Activated CD8-positive, alpha-beta T cell treated with anti-CD3 and anti-CD28 coated beads for 36 hours (primary cell): ENCODE data around the gene IGFL3. TPM values are rescaled to one million over a fixed set of nuclear protein-coding genes. Genes with fewer than 3 reads are reported as not detected.
"Not testable (repeated sequence)": the region's sequence is repeated elsewhere in the genome, so short reads cannot be mapped to it uniquely, and the experiment has no call there.

Source experiments
- ATAC-seq: fragments of 200-7000 bp; cut with Tn5 transposase; one replicate; pipeline ENCODE4 v1.10.0; 2021; ENCODE audit warnings: mild to moderate bottlenecking, moderate library complexity
- CTCF ChIA-PET: fragments of 350-600 bp; sonication (Branson Sonifier 250); formaldehyde crosslinking; loops from one replicate; lab custom pipeline; 2021; ENCODE audit warnings: antibody characterized with exemption; lab: Charles Lee
- POLR2A ChIA-PET: fragments of 350-600 bp; sonication (Branson Sonifier 250); formaldehyde crosslinking; loops from one replicate; lab custom pipeline; 2021; ENCODE audit warnings: antibody characterized with exemption; lab: Charles Lee
- DNase-seq: peaks from one replicate; pipeline ENCODE4 v3.0.0-alpha.2; 2020
- H3K27ac Mint-ChIP-seq: one replicate; pipeline ENCODE4 v1.8.0; 2021; ENCODE audit warnings: mild to moderate bottlenecking, mixed read lengths
- H3K27me3 Mint-ChIP-seq: one replicate; pipeline ENCODE4 v1.8.0; 2021; ENCODE audit warnings: mixed read lengths
- H3K36me3 Mint-ChIP-seq: one replicate; pipeline ENCODE4 v1.8.0; 2021; ENCODE audit warnings: low read depth, mixed read lengths
- H3K4me1 Mint-ChIP-seq: one replicate; pipeline ENCODE4 v1.8.0; 2021; ENCODE audit warnings: low read depth, mixed read lengths
- H3K4me3 Mint-ChIP-seq: one replicate; pipeline ENCODE4 v1.8.0; 2021; ENCODE audit warnings: mild to moderate bottlenecking, moderate library complexity, mixed read lengths
- H3K9me3 Mint-ChIP-seq: one replicate; pipeline ENCODE4 v1.8.0; 2021; ENCODE audit warnings: mixed read lengths
- CTCF ChIP-seq: fragments of 200-600 bp; IDR thresholded peaks from one replicate; pipeline ENCODE4 v1.8.0; 2022; ENCODE audit warnings: antibody characterized with exemption, mild to moderate bottlenecking
- intact Hi-C: fragments of 100-400 bp; cut with micrococcal nuclease; formaldehyde crosslinking; loops from one replicate; pipeline ENCODE4 v1.10.0; 2022
- total RNA-seq, 2 experiments: library from RNA; stranded (reverse); gene quantifications; one replicate each; pipeline ENCODE4 v1.2.3, GENCODE V29; 2021

The IGFL3 gene
- not detected for total RNA-seq

- DNase-seq = no peak
- POLR2A ChIA-PET = interaction anchor here (0.5 kb wide), 1 partner anchor 305 kb away, joined by 3 read pairs; no protein-coding TSS in a partner anchor
- TF ChIP-seq CTCF = no peak
- Mint-ChIP-seq H3K4me1 (no peaks in the 10 kb centered on the region), H3K27me3 (peaks cover 56% of the 10 kb centered on the region), H3K4me3 (no peak within 1 kb of the TSS), H3K36me3 (no peaks in the 10 kb centered on the region), H3K9me3 (no peaks in the 10 kb centered on the region), H3K27ac (no peak within 1 kb of the TSS)
- ATAC-seq = no peak
- CTCF ChIA-PET = no interaction called here
- intact Hi-C loops = no loop called here
Observed at GRCh38 chr19:46124638-46125115, at the start of gene IGFL3. TSS of gene IGFL3 (minus strand) at chr19:46124688. CDS start at chr19:46124649, 39 bp downstream.

GRCh38 chr19:46173886-46174480 lies 49.5 kb upstream of the IGFL3 start:
- H3K27ac Mint-ChIP-seq = no peak overlapping the region

GRCh38 chr19:46162731-46163130 lies 38.2 kb upstream of the IGFL3 start:
- Mint-ChIP-seq H3K4me1 (no peaks in the 10 kb centered on the region), H3K27me3 (peaks cover 39% of the 10 kb centered on the region), H3K9me3 (peaks cover 18% of the 10 kb centered on the region), H3K27ac (no peak overlapping the region), H3K4me3 (no peak overlapping the region), H3K36me3 (no peaks in the 10 kb centered on the region)
- DNase-seq (no peak), ATAC-seq (no peak)
- no peak for TF ChIP-seq CTCF
- POLR2A ChIA-PET = no interaction called here
- intact Hi-C loops = no loop called here
- CTCF ChIA-PET = no interaction called here

More at GRCh38 chr19:46173886-46174480, 49.5 kb upstream of the IGFL3 start:
- peaks cover 40% of the 10 kb centered on the region for H3K27me3 Mint-ChIP-seq
- H3K4me1 Mint-ChIP-seq = no peaks in the 10 kb centered on the region
- ChIA-PET CTCF (interaction anchor here (1.2 to 1.8 kb wide), 3 partner anchors 15 to 145 kb away, joined by 3 to 10 read pairs (median 8); no protein-coding TSS in a partner anchor), POLR2A (interaction anchor here (0.6 kb wide), 1 partner anchor 145 kb away, joined by 3 read pairs; no protein-coding TSS in a partner anchor)
- no peak for DNase-seq
- peaks cover 10% of the 10 kb centered on the region for H3K9me3 Mint-ChIP-seq
- no peak for TF ChIP-seq CTCF
- H3K4me3 Mint-ChIP-seq = no peak overlapping the region
- ATAC-seq = no peak
- H3K36me3 Mint-ChIP-seq = no peaks in the 10 kb centered on the region
- intact Hi-C loops = no loop called here

GRCh38 chr19:46161642-46162257 lies 37.3 kb upstream of the IGFL3 start:
- DNase-seq, H3K27ac Mint-ChIP-seq, H3K4me3 Mint-ChIP-seq, H3K4me1 Mint-ChIP-seq, H3K36me3 Mint-ChIP-seq, ATAC-seq, intact Hi-C loops, CTCF ChIA-PET, POLR2A ChIA-PET: not testable (repeated sequence)
- Mint-ChIP-seq H3K27me3 (peaks cover 41% of the 10 kb centered on the region), H3K9me3 (peaks cover 18% of the 10 kb centered on the region)

GRCh38 chr19:46160233-46160775 lies 35.8 kb upstream of the IGFL3 start:
- intact Hi-C loops = no loop called here
- H3K27ac Mint-ChIP-seq = no peak overlapping the region
- H3K9me3 Mint-ChIP-seq = peaks cover 18% of the 10 kb centered on the region
- H3K27me3 Mint-ChIP-seq = peaks cover 39% of the 10 kb centered on the region
- H3K36me3 Mint-ChIP-seq = no peaks in the 10 kb centered on the region
- no peak for TF ChIP-seq CTCF
- ATAC-seq (no peak), DNase-seq (no peak)
- ChIA-PET POLR2A (no interaction called here), CTCF (interaction anchor here (0.6 to 1.2 kb wide), 2 partner anchors 29 to 83 kb away, joined by 3 read pairs; no protein-coding TSS in a partner anchor)
- H3K4me3 Mint-ChIP-seq = no peak overlapping the region
- no peaks in the 10 kb centered on the region for H3K4me1 Mint-ChIP-seq
